Dedifferentiated amniotic fluid mesenchymal stem cell (primary cell): ENCODE data around the gene CER1.
"Not testable (repeated sequence)": the region's sequence is repeated elsewhere in the genome, so short reads cannot be mapped to it uniquely, and the experiment has no call there.

ENCODE experiments used
- DNase-seq: peaks from one replicate; pipeline ENCODE4 v3.0.0-alpha.2; 2016; ENCODE audit errors: extremely low spot score

CER1 gene

DNA sequence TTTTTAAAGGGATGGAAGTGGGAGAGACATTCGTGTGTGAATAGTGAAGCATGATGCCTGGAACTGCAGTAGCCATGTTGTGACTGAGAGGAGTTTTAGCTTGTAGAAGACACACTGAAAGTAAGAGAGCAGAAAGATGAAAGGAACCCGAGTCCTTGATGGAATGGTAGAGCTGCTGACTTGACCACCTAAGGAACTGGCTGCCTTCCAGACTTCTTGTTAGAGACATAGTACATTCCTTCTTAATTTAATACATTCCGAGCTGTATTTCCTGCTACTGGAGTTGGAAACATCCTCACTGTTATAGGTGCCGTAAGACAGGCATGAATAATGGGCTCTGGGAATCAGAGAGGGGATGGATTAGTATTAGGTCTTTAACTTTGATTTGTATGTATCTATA lies 7.4 kb downstream of the CER1 start:
- DNase-seq: no peak

DNA sequence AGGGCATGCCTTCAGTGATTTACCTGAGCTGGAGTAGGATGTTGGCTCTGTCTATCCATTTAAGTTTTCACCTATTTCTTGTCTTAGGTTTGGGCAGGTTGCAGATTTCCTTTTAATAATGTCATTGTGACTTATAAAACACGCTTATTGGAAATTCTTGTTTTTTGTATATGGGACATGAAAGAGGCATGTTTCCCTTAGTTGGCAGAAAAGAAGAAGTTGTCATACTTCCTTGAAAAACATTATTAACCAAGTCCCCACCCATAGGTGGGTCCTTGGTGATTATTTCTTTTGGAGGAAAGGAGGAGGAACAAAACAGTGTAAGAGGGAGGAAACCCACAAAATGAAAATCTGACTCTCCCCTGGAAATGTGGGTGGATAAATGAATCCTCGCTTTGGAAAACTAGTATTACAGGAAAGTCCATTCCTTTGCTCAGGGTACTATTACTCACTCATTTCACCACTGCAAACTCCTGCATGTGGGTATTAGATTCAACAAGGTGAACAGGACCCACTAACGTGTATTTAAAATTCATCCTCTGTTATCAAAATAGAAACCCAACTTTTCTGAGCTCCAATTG lies 9.3 kb downstream of the CER1 start:
- no peak for DNase-seq

DNA sequence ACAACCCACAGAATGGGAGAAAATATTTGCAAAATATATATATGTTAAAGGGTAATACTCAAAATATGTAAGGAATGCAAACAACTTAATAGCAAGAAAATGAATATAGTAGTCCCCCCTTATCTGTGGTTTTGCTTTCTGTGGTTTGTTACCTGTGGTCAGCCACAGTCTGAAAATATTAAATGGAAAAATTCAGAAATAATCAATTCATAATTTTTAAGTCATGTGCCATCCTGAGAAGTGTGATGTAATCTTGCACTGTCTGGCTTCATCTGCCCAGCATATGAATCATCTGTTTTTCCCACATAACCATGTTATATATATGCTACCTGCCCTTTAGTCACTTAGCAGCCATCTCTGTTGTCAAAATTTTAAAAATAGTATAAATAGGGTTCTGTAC lies 11.7 kb downstream of the CER1 start:
- no peak for DNase-seq

DNA sequence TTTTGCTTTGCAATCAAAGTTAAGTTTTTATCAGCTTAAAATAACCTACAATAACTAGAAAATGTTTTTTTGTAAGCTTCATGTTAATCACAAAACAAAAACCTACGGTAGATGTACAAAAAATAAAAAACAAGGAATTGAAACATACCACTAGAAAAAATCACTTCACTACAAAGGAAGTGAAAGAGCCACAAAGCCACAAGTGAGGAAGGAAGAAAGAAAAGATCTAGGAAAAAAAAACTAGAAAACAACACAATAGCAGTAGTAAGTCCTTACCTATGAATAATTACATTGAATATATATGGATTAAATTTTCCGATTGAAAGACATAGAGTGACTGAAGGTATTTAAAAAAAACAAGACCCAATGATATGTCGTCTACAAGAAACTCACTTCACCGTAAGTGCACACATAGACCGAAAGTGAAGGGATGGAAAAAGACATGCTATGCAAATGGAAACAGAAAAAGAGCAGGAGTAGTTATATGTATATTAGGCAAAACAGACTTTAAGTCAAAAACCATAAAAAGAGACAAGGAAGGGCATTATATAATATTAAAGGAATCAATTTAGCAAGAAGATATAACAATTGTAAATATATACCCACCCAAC lies 15.9 kb downstream of the CER1 start:
- no peak for DNase-seq

DNA sequence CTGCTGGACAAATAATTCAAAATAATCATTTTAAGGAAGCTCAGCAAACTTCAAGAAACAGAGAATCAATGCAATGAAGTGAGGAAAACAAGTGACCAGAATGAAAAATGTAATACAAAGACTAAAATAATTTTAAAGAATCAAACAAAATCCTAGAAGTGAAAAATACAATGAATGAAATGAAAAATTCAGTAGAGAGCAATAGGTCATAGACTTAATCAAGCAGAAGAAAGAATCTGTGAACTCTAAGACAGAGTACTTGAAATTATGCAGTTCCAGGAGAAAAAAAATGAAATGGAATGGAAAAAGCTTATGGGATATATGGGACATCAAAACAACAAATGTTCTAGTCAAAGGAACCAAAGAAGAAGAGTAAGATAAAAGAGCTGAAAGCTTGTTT lies 17.5 kb downstream of the CER1 start:
- no peak for DNase-seq

DNA sequence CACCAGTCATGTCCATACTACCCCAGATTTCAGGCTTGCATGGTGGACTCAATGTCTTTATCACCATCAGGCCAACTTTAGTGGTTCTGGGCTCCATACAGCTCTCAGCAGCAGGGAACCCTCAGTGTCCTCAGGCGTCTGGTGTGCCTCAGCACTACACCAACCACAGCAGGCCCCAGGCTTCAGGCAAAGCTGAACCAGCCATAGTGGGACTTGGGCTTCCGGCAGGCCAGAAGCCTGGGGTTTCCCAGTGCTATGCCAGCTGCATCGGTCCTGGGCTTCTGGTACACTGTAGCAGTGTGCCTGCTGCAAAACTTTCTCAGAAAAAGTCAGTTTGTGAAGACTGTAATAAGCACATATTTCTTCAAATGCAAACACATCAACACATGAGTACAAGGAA lies 18.3 kb downstream of the CER1 start:
- no peak for DNase-seq

DNA sequence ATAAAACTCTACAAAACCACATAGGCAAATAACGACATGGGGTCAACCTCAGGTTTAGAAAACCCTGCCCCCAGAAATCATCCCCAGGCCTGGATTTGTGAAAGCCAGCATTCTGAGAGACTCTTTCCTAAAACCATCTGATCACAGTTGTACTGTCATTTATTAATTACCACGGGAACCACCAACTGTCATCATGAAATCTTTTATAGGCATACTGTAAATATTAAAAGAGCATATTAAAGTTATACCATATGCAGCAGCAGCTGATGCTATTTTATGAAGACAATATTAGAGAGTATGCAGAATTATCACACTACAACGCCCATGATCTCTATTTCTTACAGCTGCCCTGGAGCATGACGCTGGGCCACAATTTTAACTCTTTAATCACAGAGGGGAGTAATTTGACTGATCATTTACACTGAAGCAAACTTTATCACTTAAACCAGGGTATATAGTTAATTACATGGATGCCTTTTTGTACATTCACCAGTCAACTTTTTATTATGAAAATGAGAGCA lies 20.3 kb downstream of the CER1 start:
- DNase-seq: no peak

DNA sequence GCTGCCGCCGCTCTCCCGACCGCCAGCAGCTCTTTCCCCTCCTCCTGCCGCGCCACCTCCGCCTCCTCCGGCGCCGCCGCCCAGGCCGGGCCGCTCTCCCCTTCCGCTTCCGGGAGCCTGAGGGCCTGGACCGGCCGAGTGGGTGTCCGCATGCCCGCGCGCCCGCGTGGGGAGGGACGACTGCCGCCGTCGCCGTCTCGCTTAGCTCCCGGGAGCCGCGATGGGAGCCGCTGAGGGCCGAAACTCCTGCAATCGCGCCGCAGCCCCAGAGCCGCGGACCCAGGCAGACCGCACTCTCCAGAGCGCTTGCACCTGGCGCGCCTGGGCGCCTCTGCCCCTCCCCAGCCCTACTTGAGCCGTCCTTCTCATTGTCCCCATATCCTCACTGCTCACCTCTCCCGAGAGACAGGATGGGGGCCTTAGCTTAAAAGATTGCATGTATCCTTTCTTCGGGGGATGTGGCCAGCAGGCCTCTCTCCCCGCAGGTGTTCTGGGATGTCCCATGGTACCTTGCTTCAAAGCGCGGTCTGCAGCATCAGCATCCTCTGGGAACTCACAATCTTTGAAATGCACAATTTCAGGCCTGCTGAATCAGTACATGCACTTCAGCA lies 29.2 kb downstream of the CER1 start, which contains the start of gene ZDHHC21:
TSS of gene ZDHHC21 (minus strand) at position 182 of the 611 bp plus-strand sequence. CDS start 19,092 bp downstream, outside the sequence.
- peak; percentile 28 for DNase-seq

DNA sequence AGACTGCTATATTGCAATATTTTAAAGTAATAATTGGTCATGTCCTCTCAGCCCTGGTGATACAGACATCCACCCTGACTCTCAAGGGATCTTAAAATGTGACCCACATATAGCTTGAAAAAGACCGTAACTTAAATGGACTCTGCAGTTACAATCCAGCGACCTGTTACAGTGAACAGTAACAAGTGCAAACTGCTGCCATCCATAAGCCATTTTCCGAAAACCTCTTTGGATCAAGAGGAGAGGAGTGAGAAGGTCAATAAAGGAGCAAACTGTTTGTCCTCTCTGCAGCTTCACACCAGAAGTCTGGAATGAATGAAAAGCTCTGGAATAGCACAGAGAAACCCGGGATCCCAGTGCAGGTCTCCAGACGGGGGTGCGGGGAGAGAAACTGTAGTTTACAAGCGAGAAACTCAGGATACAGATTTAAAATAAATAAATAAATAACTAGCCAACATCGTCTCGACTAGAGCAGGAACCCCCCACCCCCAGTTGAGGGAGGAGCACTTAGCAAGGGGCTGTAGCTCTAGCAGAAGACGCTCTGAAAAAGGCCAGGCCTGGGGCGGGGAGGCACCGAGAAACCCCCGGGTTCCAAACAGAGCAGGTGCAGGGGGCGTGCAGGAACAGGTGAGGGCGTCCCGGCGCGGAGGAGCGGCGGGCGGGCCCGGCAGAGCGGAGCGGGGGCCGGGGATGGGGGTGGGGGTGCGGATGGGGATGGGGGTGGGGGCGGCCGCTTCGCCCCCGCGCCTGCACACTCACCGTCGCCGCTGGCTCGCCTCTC lies 29.9 kb downstream of the CER1 start:
- no peak for DNase-seq

DNA sequence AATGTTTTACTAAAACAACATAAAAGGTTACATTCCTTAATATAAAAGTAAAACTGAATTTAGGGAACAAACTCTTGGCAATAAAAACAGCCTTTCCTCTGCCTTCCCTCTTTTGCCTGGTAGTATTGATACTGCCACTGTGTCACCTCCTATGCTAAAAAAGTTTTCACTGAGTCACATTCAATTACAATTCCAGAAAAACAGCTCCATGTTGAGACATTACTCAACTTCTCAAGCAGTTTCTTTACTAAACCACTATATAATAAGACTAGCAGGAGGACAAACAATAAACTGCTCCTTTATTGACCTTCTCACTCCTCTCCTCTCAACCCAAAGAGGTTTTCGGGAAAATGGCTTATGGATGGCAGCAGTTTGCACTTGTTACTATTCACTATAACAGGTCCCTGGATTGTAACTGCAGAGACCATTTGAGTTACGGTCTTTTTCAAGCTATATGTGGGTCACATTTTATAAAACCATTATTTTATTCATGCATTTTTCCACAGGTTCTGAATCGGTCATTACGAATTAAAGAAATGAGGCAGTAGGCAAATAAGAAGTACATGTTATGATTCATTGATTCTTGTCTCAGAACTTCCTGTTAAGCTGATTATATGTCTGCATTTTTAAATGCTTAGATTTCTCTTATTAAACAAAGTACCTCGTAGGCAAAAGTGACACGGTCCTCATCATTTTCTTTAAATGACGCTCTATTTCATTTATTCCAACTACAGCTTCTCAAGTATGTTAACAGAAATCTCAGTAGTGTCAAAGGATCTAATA lies 31.4 kb downstream of the CER1 start:
- DNase-seq: no peak

DNA sequence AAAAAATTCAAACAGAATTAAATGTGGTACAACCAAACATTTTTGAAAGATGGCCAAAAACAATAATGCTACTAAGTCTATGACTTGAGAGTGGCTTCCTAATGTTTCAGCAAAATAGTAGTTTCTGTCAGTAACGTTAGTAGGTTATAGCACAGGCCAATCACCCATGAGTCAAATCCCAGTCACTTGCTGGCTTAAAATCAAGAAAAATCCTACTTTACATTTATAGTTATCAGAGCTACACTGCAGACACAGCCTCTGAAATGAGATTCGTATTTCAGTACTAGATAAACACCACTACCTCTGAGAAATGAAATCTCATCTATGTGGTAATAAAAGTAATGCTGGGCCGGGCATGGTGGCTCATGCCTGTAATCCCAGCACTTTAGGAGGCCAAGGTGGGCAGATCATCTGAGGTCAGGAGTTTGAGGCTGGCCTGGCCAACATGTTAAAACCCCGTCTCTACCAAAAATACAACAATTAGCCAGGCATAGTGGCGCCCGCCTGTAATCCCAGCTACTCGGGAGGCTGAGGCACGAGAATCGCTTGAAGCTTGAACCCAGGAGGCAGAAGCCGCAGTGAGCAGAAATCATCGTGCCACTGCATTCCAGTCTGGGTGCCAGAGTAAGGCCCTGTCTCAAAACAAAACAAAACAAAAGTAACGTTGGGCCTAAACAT lies 35.4 kb downstream of the CER1 start:
- peak; percentile 26 for DNase-seq

DNA sequence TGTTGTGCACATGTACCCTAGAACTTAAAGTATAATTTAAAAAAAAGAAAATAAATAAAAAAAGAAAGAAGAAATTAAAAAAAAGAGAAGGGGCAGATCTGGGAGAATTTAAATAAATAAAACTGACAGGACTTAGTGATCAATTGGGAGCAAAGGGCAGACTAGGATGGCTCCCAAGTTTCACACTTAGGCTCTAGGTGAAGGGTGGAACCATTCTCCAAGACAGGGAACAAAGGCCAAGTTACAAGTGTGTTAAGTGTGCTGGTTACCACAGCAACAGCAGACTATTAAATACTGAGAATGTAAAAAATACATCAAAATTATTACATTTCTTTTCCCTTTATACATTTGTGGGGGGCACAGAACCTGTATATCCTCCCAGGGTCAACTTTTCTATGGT lies 36.4 kb downstream of the CER1 start:
- DNase-seq: no peak

DNA sequence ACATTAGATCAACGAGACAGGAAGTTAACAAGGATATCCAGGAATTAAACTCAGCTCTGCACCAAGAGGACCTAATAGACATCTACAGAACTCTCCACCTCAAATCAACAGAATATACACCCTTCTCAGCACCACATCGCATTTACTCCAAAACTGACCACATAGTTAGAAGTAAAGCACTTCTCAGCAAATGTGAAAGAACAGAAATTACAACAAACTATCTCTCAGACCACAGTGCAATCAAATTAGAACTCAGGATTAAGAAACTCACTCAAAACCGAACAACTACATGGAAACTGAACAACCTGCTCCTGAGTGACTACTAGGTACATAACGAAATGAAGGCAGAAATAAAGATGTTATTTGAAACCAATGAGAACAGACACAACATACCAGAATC lies 39.9 kb downstream of the CER1 start:
- DNase-seq: not testable (repeated sequence)

DNA sequence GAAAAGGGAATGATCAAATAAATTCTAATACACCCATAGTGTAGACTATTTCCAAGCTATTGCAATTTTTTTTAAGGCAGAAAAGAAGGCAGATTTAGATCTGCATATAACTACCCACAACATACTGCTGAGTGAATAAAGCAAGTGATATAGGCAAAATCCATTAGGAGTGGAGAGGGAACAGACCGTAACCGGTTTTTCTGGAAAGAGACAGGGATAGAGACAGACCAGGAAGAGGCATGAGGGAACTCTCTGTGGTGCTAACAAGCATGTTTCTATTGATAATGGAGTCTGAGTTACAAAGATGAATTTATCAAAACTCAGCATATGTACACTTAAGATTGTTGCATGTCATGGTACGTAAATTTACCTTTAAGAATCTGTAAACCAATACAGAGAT lies 43.8 kb downstream of the CER1 start:
- DNase-seq: no peak

DNA sequence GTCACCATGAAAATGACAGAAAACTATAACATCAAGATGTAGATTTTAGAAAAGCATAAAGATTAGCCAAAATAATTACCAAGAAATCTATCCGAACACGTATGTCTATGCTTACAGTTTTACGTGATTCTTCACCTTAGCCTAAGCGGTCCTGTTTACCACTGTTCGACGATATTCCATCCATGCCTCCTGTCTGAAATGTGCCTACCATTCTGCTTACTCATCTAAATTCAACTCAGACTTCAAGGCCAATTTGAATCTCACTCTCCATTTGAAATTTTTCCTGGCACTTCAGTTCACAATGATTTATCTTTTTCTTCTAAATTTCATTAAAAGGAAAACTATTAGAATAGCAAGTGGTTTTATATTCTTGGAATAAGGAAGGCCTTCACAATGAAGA lies 44.7 kb downstream of the CER1 start:
- no peak for DNase-seq

DNA sequence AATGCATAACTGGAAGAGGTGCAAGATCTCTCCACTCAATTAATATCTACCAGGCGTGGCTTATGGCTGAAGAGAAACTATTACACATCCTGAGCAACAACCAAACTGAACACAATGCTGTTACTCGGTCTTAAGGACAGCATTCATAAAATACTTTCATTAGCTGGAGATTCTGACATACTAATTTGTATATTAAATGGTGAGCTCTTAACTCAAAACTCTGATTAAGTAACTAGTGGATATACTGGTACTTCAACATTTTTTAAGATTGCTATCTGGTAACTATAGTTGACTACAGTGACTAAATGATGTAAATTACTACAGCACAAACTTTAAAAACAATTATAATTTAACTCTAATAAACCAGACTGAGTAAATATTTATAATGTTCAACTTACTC lies 45.1 kb downstream of the CER1 start:
- DNase-seq: no peak

DNA sequence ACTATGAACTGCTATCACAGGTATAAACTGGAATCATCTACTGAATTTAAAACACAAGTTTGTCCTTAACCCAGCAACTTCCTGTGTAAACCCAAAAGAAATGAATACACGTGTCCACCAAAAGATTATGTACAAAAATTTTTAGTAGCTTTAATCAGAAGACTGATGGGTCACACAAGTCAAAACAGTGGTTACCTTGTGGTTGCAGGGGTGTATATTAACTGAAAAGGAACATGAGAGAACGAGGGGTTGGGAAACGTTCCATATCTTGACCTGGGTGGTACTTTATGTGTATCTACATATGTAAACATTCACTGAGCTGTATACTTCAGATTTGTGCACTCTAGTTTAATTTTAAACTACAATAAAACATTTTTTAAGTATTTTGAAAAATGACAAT lies 47.9 kb downstream of the CER1 start:
- no peak for DNase-seq

DNA sequence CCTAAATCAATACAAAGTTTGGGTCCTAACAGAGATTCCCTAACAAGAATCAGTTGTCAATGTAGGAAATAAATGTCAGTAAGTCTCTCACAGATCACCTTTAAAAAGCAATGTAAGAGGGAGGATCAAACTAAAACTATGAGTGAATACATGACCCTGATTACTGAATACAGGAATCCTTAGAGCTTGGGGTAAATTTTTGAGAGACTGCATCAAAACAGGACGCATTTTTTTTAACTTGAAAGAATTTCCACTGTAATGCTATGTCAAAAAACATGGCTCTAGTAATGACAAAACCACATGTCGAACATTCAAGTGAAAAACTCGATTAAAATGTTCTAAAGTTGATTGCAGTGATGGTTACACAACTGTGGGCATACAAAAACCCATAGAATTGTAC lies 51.2 kb downstream of the CER1 start:
- no peak for DNase-seq

DNA sequence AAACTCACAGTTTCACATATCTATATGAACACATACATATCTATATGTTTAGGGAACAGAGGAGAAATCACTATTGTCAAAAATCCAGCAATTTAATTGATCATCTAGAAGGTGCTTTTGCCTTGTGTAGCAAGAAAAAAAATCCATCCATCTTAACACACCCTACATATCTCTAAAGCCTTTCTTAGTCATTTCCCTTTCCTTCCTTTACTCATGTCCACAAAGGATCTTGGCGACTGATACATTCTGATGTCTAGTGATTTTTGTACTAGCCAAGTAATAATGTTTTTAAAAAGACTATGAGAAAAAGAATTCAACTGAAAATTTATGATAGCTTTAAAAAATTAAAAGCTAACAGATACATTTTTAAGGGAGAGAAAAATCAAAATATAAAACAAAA lies 51.8 kb downstream of the CER1 start:
- DNase-seq: no peak
